CD4-positive, alpha-beta T cell treated with Interleukin-12 subunit alpha and Interleukin-12 subunit beta, for 1 hour (primary cell): ENCODE results near the gene TAS2R9.
A peak's percentile ranks its signal among the peaks of the same experiment; 100 is the strongest.
"Not testable (repeated sequence)": the region's sequence is repeated elsewhere in the genome, so short reads cannot be mapped to it uniquely, and the experiment has no call there.

ENCODE experiments used
- DNase-seq: peaks from one replicate; pipeline ENCODE4 v3.0.0-alpha.2; 2020

TAS2R9 gene, protein sequence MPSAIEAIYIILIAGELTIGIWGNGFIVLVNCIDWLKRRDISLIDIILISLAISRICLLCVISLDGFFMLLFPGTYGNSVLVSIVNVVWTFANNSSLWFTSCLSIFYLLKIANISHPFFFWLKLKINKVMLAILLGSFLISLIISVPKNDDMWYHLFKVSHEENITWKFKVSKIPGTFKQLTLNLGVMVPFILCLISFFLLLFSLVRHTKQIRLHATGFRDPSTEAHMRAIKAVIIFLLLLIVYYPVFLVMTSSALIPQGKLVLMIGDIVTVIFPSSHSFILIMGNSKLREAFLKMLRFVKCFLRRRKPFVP

DNA sequence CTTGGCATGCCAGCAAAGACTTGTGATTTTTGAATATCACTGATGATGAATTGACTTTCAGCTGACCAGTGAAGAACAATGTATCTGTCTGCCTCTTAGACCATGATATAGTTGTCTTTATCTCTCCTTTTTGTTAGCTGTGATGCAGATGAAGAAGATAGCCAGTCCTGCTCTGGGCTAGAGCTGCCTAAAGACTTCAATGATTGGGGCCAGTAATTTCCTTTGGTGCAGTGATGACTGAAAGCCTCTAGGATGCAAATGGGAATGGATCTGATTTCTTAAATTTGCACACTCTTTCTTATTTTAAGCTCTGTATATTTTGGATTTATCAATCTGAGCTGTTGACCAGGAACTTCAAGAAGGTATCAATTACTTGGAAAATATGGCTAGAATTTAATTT, at the start of gene TAS2R9:
TSS of gene TAS2R9 (minus strand) at position 101 of the 400 bp plus-strand sequence. CDS start at position 8, 93 bp downstream.
- no peak for DNase-seq

DNA sequence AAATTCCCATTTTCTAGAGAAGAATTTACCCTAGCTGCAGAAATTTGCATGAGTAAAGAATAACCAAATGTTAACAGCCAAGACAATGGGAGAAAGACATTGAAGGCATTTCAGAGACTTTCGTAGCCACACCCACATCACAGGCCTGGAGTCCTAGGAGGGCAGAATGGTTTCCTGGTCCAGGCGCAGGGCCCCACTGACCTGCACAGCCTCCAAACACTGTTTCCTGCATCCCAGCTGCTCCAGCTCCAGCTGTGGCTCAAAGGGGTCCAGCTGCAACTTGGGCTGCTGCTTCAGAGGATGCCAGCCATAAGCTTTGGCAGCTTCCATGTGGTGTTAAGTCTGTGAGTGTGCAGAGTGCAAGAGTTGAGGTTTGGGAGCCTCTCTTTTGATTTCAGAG, 45.8 kb upstream of the TAS2R9 start:
- DNase-seq: no peak

DNA sequence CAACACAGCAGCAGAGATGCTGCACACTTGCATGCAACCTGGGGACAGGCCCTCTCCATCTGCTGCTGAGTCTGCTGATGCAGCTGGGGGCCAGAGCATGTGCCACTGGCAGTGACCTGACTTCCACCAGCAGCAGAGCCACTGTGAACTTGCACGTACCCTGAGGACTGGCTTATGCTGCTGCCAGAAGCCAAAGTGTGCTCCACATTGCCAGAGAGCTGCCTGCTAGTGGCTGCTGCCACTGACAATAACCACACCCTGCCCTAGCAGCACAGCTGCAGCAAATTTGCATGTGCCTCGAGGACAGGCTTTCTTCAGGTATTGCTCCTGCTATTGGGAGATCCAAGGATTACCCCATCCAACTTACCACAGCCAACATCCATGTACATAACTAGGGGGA, 43.8 kb upstream of the TAS2R9 start:
- DNase-seq: no peak

DNA sequence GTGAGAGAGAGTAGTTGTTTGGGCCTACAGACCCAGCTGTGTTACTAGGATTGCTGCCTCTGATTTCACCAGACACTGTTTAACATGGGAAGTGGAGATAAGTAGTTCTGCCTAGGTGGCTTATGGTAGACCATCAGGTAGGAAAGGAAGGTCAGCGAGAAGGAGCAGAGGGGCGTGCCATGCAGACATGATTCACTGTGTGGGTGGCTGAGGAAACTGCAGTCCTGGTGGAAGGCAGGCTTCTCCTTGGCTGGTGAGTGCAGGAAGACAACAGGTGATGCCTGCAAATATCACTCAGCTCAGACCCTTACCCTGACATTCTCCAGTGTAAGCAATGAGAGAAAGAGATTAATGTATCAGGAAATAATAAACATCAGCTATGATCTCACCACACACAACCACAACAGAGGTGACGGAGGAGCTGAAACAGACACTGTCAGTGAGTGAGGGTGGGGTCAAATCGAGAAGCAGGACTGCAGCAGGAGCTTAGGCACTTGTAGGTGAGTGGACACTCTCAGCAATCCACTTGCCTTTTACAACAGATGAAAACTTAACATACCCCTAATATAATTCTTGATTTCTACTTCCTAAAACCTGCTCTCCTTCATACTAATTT, 41.4 kb upstream of the TAS2R9 start:
- DNase-seq: peak; percentile 2

DNA sequence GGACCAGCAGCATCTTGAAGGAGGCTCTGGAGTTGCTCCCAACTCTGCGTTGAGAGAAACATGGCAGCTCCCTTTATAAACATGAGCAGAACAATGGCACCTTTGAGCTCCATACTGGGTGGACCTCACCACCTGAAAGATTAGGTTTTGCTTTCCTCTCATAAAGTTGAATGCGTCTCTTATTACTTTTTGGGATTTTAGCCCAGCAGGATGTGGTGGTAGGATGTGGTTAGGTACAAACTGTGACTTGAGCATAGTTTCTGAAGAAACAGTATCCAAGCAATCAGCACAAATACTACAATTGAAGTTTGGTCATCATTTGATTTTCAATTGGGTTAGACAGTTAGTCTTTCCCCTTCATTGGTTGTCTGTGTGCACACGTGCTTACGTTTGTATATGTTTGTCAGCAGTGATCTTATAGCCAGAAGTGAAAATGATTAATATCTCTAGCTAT, 39.5 kb upstream of the TAS2R9 start, which contains the start of gene PRR4:
TSS of gene PRR4 (minus strand) at position 51 of the 454 bp plus-strand sequence. CDS start at position 13, 38 bp downstream.
- peak; percentile 20 for DNase-seq

DNA sequence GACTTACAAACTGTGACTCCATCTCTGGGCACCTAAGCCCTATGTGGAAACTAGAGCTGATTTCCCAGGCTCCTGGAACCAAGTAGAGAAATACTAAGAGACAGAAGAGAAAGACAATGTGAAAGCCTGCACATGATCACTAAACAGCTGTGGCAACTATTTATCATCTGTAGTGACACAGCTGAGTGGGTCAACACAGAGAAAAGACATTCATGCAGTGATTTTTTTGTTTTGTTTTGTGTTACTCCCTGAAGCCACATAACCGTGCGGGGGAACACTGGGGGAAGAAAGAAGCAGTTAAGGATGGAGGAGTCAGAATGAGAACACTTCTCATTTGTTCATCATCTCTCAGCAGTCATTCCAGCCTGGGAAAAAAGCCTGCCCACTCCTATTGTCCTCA, 37.8 kb upstream of the TAS2R9 start:
- DNase-seq: no peak

DNA sequence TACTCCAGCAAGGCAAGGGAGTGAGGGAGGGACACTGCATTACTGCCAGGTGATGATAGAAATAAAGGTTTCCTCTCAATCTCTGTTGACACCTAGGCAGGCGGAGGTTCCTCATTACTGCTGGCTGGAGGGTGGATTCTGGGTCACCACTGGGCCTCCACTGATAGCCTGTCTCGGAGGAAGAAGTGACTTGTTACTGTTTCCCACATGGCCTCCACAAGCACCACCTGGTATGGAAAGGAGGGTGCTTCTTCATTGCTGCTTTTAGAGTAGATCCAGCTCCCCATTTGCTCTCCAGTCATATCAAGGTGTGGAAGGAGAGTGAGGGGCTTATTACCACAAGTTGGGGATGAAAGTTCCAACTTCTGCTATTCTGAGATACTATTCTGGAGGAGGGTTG, 32.9 kb upstream of the TAS2R9 start:
- DNase-seq: no peak

DNA sequence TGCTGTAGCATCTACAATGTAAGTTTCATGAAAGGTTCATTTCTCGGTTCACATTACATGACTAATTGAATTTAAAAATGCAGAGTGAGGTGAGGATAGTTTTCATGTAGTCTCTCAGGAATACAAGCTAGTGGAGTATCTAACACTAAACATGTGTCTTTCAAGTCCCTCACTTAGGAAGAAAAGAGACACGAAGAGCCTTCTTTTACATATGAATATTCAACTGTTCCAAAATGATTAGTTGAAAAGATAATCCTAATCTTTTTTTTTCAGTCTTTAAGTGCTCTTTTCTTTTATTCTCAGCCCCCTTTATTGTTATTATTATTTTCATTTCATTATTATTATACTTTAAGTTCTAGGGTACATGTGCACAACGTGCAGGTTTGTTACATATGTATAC, 28.5 kb upstream of the TAS2R9 start:
- no peak for DNase-seq

DNA sequence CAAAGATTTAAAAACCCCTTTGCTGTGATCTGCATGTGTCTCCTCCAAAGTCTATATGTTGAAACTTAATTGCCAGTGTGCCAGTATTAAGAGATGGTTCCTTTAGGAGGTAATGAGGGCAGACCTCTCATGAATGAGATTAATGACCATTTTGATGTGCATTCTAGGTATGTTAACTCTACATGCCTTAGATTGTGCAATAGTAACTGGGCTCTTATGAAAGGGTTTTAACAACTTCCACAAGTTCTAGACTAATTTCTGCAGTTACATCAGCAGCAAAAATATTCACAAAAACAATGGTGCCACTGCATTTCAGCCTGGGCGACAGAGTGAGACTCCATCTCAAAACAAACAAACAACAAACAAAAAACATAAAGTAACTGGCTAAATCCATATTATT, 20.0 kb upstream of the TAS2R9 start:
- DNase-seq: no peak

DNA sequence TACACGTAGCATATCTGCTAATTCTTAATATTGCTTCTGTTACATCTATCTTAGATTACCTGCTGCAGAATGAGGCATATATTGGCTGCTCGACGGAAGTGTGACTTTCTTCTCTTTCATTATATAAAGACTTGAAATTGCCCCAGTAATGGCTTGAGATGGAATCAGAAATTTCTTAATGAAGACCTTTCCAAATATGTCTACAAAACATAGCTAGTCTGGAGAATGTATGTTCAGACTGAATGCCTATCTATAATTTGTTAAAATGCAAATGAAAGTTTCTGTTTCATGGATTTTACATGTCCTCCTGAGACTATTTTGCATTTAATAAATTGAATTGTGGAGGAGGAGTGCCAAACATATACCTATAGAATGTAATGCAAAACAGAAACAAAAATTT, 16.3 kb upstream of the TAS2R9 start, which contains the start of gene TAS2R10:
TSS of gene TAS2R10 (minus strand) at position 101 of the 400 bp plus-strand sequence. CDS start at position 12, 89 bp downstream.
- no peak for DNase-seq

DNA sequence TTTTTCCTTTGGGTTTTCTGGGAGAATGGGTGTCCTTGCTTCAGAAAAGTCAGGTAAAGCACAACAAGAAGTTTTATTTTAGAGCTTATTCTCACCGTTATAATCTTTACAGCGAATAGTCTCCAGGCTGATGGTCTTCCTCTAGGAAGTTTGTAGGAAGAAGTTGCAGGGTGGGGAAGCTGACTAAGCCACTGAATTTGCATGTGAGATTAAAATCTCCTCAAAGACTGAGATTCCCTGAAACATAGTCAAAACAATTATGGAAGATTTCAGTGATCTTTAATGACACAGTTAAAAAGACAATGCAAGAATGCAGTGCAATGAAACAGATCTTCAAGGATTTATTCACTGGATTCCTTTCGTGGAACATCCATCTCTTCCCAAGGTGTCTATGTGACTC, 15.0 kb upstream of the TAS2R9 start:
- no peak for DNase-seq

DNA sequence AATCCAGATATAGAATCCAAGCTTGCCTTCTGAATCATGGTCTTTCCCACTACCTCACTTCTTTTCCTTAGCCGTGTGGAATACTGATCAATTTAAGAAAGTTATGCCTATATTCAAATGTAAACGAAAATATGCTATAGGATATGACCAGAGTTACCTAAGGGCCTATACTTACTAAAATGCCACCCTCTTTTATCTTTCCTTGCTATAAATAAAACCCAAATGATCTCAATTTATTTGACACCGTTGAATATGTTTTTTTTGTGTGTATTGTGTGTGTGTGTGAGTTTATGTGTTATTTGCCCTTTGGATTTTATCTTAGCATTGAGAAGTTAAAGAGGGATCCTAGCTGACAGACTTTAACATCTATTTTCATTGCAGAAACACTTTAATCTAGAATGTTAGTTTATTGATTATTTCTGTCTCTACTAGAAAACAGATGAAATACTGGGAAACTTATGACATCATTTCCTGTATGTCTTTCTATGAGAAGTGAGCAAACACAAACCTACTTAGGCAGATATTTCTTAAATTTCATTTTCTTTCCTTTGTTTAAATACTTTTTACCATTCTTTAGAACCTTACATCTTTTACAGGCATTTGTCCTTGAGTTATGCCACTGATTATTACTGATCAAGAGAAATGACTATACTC, 2.0 kb upstream of the TAS2R9 start:
- DNase-seq: no peak

DNA sequence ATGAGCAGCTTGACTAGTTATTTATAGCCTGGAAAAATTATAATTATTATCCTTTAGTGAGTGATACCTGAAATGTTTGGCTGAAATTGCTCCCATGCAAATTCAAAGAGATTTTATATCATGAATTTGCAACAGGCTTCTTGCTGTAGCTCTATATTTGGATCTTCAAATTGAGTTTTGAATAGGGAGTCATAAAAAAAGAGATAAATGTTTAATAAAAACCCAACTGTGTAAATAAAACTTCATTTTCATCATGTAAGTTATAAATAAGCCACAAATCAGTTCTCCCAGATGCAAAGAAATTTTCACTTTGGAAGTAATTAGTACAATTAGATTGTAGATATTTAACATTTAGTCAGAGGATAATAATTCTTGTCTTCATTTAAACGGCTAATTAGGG, 2.8 kb downstream of the TAS2R9 start, which contains the start of gene TAS2R8:
TSS of gene TAS2R8 (minus strand) at position 101 of the 400 bp plus-strand sequence. CDS start 306 bp downstream, outside the sequence.
- no peak for DNase-seq

DNA sequence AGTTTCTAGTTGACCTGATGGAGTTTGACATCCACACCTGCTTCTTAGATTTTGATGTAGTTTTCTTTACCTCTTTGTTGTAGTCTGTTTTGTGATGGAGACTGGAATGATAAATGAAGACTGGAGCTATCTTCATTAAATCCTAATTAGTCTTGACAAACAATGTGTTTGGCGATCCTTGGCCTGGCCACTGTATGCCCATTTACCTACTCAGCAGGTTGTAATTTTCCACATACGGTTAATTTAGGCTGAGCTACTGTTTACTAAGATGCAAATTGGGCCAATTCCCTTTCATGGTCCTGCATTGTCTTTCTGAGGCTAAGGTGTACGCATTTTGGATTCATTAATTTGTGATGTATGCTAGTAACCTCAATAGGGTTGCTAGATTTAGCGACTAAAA, 7.4 kb downstream of the TAS2R9 start, which contains the start of gene TAS2R7:
TSS of gene TAS2R7 (minus strand) at position 41 of the 400 bp plus-strand sequence. CDS start 57 bp downstream, outside the sequence.
- DNase-seq: no peak

DNA sequence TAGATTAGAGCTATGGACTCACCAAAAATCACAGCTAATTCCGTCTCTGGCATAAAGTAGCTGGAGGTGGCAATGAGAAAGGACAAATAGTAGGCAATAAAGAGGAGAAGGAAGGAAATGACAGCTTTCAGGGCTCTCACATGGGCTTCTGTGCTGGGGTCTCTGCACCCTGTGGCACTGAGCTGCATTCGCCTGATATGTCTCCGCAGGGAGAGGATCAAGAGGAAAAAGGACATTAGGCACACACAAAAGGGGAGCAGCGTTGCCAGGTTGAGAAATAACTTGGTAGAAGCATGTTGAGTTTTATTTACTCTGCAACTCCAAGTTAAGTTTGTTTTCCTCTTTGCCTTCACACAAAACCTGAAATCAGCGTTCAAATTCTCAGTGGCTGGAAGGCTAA, 8.2 kb downstream of the TAS2R9 start:
- no peak for DNase-seq

DNA sequence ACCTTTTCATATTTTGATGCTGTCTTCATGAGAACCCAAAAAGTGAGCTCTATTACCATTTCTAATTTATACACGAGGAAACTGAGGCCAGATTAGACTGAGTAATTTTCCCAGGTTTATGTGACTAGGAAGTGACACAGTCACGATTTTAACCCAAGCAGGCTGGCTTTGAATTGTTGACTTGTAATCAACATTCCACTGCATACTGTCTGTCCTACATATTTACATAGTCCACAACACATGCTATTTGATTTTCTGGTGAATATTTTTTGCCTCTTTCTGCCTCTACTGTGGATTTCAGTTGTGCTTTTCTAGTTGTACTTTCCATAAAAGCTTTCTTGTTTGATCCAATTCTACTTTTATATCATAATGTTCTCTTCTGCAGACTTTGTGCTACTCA, 15.7 kb downstream of the TAS2R9 start:
- DNase-seq: no peak

DNA sequence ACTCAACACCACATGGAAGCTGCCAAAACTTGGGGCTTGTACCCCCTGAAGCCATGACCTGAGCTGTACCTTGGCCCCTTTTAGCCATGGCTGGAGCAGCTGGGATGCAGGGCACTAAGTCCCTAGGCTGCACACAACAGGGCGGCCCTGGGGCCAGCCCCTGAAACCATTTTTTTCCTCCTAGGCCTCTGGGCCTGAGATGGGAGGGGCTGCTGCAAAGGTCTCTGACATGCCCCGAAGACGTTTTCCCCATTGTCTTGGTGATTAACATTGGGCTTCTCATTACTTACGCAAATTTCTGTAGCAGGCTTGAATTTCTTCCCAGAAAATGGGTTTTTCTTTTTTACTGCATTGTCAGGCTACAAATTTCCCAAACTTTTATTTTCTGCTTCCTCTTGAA, 18.2 kb downstream of the TAS2R9 start:
- DNase-seq: not testable (repeated sequence)

DNA sequence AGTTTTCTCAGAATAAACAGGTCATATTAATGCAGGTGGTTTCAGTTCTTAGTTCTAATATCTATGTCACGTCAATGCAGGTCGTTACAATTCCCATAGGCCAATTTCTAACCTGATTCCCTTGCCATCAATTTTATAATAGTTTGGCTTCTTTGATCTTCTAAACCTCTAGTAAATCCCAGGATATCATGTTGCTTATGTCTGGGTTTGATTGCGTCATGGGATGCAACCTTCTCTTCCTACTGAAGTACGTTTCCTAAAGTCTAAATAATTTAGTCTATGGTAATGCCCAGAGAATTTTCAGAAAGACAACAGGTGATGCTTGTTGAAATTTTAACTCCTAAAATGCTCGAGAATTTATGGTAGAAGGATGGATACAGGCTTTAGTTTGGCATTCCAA, 26.7 kb downstream of the TAS2R9 start:
- no peak for DNase-seq

DNA sequence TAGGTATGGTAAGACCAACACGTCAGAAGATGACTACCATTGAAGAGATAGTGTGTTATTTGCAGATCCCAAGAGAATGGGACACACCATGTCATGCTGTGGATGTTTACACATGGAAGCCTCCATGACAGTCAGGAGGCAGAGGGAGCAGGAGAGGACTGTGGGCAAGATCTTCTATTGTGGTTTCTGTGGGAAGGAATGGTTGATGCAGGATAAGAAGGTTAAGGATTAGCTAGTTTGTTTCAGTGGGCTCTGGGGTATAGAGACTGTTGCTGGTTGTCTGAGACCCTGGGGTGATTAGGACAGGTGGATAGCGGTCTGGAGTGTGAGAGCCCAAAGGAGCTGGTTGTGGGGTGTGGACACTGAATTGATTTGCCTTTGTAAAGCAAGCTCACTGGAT, 30.9 kb downstream of the TAS2R9 start:
- no peak for DNase-seq

DNA sequence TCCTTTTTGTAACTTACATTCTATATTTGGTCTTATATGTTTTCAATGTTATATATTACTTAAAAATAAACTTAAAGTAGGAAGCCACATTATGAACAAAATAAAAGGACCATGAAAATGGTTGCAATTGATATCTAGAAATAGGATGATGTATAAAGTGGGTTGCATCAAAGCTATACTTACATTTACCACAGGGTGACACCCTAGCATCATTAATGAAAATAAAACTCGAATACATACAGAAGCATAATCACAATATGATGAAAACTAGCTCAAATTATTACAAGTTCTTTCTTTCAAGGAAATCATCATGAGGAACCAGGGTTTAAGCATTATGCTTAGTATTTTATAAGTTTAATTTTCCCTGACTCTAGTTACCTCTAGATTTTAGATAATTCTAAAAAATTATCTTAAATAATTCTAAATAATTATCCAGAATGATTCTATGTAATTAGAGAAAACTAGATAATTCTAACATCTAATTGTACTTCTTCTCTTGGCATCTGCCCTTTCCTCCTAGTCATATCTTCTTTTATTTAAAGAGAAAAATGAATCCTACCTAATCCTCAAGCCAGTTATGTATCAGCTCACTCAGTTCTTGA, 38.7 kb downstream of the TAS2R9 start:
- peak; percentile 53 for DNase-seq

DNA sequence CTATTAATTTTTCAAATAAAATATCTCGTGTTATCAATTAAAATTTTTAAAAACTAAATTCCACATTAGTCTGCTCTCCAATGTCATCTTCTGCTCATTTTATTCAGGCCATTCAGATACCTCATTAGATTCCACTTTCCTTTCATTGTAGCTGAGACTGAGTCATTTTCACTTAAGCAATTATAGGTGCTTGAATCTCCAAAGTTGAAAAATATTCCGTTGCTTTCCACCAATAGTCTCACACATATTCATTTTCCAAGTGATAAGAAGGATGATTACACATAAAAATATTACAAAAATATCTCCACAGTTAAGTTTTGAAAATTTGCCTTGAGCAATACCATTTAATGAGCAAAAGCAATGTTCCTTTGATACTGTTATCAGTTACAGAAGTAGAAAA, 50.3 kb downstream of the TAS2R9 start:
- no peak for DNase-seq
